H1 (cell line): ENCODE measurements around the gene CAMTA1. TPM values are rescaled to one million over a fixed set of nuclear protein-coding genes. Genes with fewer than 3 reads are reported as not detected.

Experiments
- ATF2 ChIP-seq: IDR thresholded peaks from 2 replicates; pipeline ENCODE4 v1.6.1; 2012; ENCODE audit warnings: low read length, inconsistent platforms
- CBX5 ChIP-seq: fragments of 300-800, 300-1000 bp; sonication (generic); IDR thresholded peaks from 2 replicates; pipeline ENCODE4 v1.7.1; 2016; ENCODE audit warnings: antibody characterized with exemption, low read length, low read depth
- CHD7 ChIP-seq: fragments of 300-600 bp; sonication (generic); IDR thresholded peaks from 2 replicates; pipeline ENCODE4 v1.7.1; 2012; ENCODE audit warnings: low read length, moderate library complexity, mild to moderate bottlenecking, inconsistent platforms; ENCODE audit not compliant: insufficient replicate concordance
- RAD21 ChIP-seq, 2 experiments: IDR thresholded peaks in 1 of 2; conservative IDR thresholded peaks in 1 of 2; 2 replicates each; pipeline ENCODE4 v1.6.1; 2011; ENCODE audit warnings: low read depth in 2 of 2, low read length in 2 of 2, improper control_type of control experiment in 1 of 2, inconsistent platforms in 1 of 2, mild to moderate bottlenecking in 1 of 2, moderate library complexity in 1 of 2
- RNF2 ChIP-seq: fragments of 200-900, 300-1000 bp; sonication (generic); IDR thresholded peaks from 2 replicates; pipeline ENCODE4 v1.7.1; 2016; ENCODE audit warnings: borderline replicate concordance, low read depth, mild to moderate bottlenecking, antibody characterized with exemption, low read length; ENCODE audit not compliant: poor library complexity, severe bottlenecking; ENCODE audit errors: missing control alignments
- SP2 ChIP-seq: IDR thresholded peaks from 2 replicates; pipeline ENCODE4 v1.6.1; 2012; ENCODE audit warnings: mild to moderate bottlenecking, low read length, inconsistent platforms
- YY1 ChIP-seq: IDR thresholded peaks from 2 replicates; pipeline ENCODE4 v1.6.1; 2011; ENCODE audit warnings: low read depth, mild to moderate bottlenecking, low read length
- ZNF274 ChIP-seq: IDR thresholded peaks from 2 replicates; pipeline ENCODE4 v1.7.0; 2012; ENCODE audit warnings: low read length, borderline replicate concordance; ENCODE audit errors: extremely low read depth
- polyA plus RNA-seq, 7 experiments: library from polyadenylated mRNA; depleted of rRNA in 3 of 7; stranded (reverse) in 5 of 7; unstranded in 2 of 7; fragments of >200 nt in 5 of 7; fragments of 200-250 nt in 2 of 7; gene quantifications; 1 replicate in 5 of 7; 2 replicates in 1 of 7; 4 replicates in 1 of 7; pipeline versions ENCODE4 v1.2.1 to v1.2.3, GENCODE V29; 2011 to 2013; ENCODE audit warnings: missing spikeins in 2 of 7, mixed read lengths in 2 of 7
- total RNA-seq: library from RNA; stranded (reverse); fragmentation: NEBNext Ultra II Directional; extraction: Animal tissue kit (Norgen Biotek cat#: 25700); gene quantifications from 2 replicates; pipeline ENCODE4 v1.2.1, GENCODE V29; 2021

Gene CAMTA1
- total and polyA plus RNA-seq, 2 of the 8 experiments (the other 6 are each of a cell fraction or from before 2014, with no cell fraction given) = 65.0 to 119 TPM

GRCh38 chr1:7172804-7173203 is 387.6 kb downstream of the CAMTA1 start (continued):
- TF ChIP-seq CHD7 = no peak
- no peak for TF ChIP-seq YY1
- no peak for TF ChIP-seq ZNF274
- TF ChIP-seq CBX5 = no peak
- no peak for TF ChIP-seq SP2
- TF ChIP-seq RAD21 (IDR thresholded peaks at IDR 0.05 in 1 of 2, conservative IDR thresholded peaks at IDR 0.05 in 1 of 2; ENCODE audit: low read depth in 2 of 2, low read length in 2 of 2) = no peak
- TF ChIP-seq RNF2 = no peak
- no peak for TF ChIP-seq ATF2
